Astrocyte of the spinal cord (primary cell): Measurements from ENCODE around the gene TRAF5.

ENCODE experiments used
- DNase-seq: peaks from one replicate; pipeline ENCODE4 v3.0.0; 2011; ENCODE audit warnings: low read depth, low spot score
- H3K4me3 ChIP-seq: 2 replicates; pipeline ENCODE4 v1.5.1; 2011; ENCODE audit warnings: low read depth, mild to moderate bottlenecking, low read length, moderate library complexity
- CTCF ChIP-seq: IDR thresholded peaks from 2 replicates; pipeline ENCODE4 v1.5.1; 2012; ENCODE audit warnings: low read depth, mild to moderate bottlenecking, low read length, inconsistent platforms
- in situ Hi-C: cut with HindIII; loops from 2 replicates; pipeline ENCODE4 v1.10.0; 2017; ENCODE audit warnings: low sequenced_read_pairs

Gene TRAF5

GRCh38 chr1:211331011-211331709, 4.5 kb downstream of the TRAF5 start:
- in situ Hi-C loops = no loop called here
- TF ChIP-seq CTCF = no peak
- DNase-seq = peak; percentile 52
- no peak overlapping the region for H3K4me3 ChIP-seq

GRCh38 chr1:211332036-211332616, 5.5 kb downstream of the TRAF5 start:
- no peak overlapping the region for H3K4me3 ChIP-seq
- no peak for DNase-seq
- in situ Hi-C loops = no loop called here
- no peak for TF ChIP-seq CTCF

GRCh38 chr1:211332830-211333229, 6.2 kb downstream of the TRAF5 start:
- in situ Hi-C loops = no loop called here

GRCh38 chr1:211333906-211334305, 7.3 kb downstream of the TRAF5 start:
- in situ Hi-C loops = no loop called here
- no peak for TF ChIP-seq CTCF
- no peak overlapping the region for H3K4me3 ChIP-seq

More at GRCh38 chr1:211332830-211333229, 6.2 kb downstream of the TRAF5 start:
- TF ChIP-seq CTCF = no peak
- H3K4me3 ChIP-seq = no peak overlapping the region
- no peak for DNase-seq

GRCh38 chr1:211334986-211335385, 8.4 kb downstream of the TRAF5 start:
- no peak for DNase-seq
- no peak overlapping the region for H3K4me3 ChIP-seq
- in situ Hi-C loops = no loop called here
- no peak for TF ChIP-seq CTCF

More at GRCh38 chr1:211333906-211334305, 7.3 kb downstream of the TRAF5 start:
- no peak for DNase-seq

GRCh38 chr1:211335522-211336157, 9.0 kb downstream of the TRAF5 start:
- no peak for TF ChIP-seq CTCF
- no peak for DNase-seq
- in situ Hi-C loops = no loop called here
- no peak overlapping the region for H3K4me3 ChIP-seq
